Activated T-helper 2 cell treated with anti-CD3 and anti-CD28 coated beads, Interferon-gamma antibody, Interleukin-2, Interleukin-4, amounts not matched to agents 10 μg/mL and 5 μg/mL and 100 μg/mL, durations not matched to agents 14 hours and 24 hours and 36 hours (primary cell): Measurements from ENCODE around the gene NTM. TPM values are rescaled to one million over a fixed set of nuclear protein-coding genes. Genes with fewer than 3 reads are reported as not detected.
"Not testable (repeated sequence)": the region's sequence is repeated elsewhere in the genome, so short reads cannot be mapped to it uniquely, and the experiment has no call there.

Experiments used
- DNase-seq: peaks from one replicate; pipeline ENCODE4 v3.0.0; 2021; ENCODE audit warnings: low spot score
- H3K27ac Mint-ChIP-seq: one replicate; pipeline ENCODE4 v1.8.0; 2021; ENCODE audit warnings: mixed read lengths
- H3K27me3 Mint-ChIP-seq: one replicate; pipeline ENCODE4 v1.8.0; 2021; ENCODE audit warnings: low read depth, mixed read lengths
- H3K36me3 Mint-ChIP-seq: one replicate; pipeline ENCODE4 v1.8.0; 2021; ENCODE audit warnings: low read depth, mixed read lengths
- H3K4me1 Mint-ChIP-seq: one replicate; pipeline ENCODE4 v1.8.0; 2021; ENCODE audit warnings: low read depth, mixed read lengths
- H3K4me3 Mint-ChIP-seq: one replicate; pipeline ENCODE4 v1.8.0; 2021; ENCODE audit warnings: low read depth, mild to moderate bottlenecking, moderate library complexity, mixed read lengths
- H3K9me3 Mint-ChIP-seq: one replicate; pipeline ENCODE4 v1.8.0; 2021; ENCODE audit warnings: mixed read lengths
- intact Hi-C: fragments of 100-400 bp; cut with micrococcal nuclease; formaldehyde crosslinking; loops from one replicate; pipeline ENCODE4 v1.15.1; 2023
- total RNA-seq: library from RNA; stranded (reverse); gene quantifications from 2 replicates; pipeline ENCODE4 v1.2.3, GENCODE V29; 2022

The NTM gene
- total RNA-seq, 1 donor from 2014 or later = not detected

DNA sequence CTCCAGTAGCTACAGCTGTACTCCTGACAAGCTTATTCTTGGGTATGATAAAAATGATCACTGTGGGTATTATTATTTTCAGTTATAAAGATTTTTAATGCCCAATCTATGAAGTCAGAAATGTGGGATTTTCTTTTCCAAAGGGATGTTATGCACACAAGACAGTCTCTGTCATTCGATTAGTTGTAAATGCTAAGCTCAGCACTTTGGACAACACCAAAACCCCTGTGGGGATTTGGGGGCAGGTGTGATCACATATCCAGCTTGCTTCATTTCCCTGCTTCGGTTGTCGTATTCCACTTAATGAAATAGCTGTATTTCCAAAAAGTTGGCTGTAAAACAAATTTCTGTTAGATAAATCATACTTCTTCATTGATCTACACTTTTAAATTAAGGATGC, 931.5 kb downstream of the NTM start:
- Mint-ChIP-seq H3K4me1 (no peaks in the 10 kb centered on the region), H3K4me3 (no peak overlapping the region), H3K27me3 (no peaks in the 10 kb centered on the region), H3K9me3 (no peaks in the 10 kb centered on the region), H3K36me3 (no peaks in the 10 kb centered on the region), H3K27ac (no peak overlapping the region)
- no peak for DNase-seq
- intact Hi-C loops = no loop called here

DNA sequence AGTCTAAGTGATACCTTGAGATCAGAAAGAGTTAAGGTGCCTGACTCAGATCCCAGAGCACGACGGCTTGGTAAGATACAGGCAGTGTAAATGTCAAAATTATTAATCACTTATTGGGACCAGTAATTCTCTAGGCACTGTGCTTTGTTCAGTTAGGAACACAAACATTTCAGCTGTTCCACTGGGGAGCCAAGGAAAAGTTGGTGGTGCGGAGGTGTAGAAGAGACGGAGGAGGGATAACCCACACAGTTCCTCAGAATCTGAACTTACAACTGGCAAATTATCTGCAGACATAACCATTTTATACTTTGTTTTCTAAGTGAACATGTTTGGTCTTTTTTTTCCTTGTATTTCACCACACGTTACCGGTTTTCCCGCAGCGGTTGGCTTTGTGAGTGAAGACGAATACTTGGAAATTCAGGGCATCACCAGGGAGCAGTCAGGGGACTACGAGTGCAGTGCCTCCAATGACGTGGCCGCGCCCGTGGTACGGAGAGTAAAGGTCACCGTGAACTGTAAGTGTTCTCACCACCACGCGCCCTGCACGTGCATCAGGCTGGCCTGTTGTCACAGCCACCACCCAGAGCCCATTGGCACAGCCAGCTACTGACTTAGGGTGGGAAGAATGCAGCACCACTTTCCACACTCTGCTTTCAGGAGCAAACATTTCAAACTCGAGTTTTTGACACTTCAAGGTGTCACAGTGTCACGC, 937.0 kb downstream of the NTM start:
- H3K36me3 Mint-ChIP-seq = no peaks in the 10 kb centered on the region
- no peaks in the 10 kb centered on the region for H3K27me3 Mint-ChIP-seq
- H3K4me1 Mint-ChIP-seq = no peaks in the 10 kb centered on the region
- no peak overlapping the region for H3K27ac Mint-ChIP-seq
- DNase-seq = no peak
- no peak overlapping the region for H3K4me3 Mint-ChIP-seq
- intact Hi-C loops = no loop called here
- no peaks in the 10 kb centered on the region for H3K9me3 Mint-ChIP-seq

DNA sequence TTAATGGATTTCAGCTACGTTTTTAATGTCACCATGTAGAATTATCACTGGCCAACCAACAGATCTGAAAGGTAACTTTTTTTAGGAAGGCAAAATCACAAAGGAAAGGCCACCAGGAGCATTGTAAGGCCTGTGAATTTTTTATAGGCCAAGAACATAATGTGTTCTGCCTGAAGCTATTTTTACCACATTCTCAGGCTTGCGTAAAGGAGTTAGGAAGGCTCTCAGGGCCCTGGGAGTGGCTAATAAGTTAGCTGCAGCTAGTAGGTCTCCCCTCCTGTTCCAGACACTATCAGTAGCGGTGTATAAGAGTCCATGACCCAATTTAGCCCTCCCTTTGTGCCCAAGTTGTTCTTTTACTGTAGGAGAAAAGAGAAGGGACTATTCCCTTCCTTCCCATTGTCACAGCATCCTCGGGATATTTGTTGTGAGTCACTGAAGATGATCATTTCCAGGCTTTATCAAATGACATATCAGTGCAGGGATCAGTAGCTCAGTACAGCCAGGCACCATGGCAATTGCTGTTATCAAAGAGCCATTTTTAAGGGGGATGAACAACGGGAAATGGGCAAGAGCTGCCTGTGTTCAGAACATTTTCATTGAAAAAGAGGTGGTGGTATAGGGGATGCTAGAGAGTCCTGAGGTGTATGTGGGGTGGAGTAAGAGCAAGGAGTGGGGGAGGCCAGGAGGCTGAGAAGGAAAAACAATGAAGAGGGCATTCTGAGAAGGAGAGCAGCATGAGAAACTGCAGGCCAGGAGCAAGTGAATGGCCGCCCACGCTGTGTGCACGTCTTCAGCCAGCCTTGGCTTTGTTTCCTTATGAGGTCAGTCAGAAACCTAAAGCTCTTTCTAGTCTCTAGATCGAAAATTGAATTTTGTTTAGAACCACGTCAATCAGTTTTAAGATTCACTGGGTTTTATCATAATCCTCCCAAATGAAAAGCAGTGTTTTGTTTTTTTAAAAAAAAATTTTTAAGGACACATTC, 940.3 kb downstream of the NTM start:
- Mint-ChIP-seq H3K27me3 (no peaks in the 10 kb centered on the region), H3K4me3 (no peak overlapping the region), H3K36me3 (no peaks in the 10 kb centered on the region), H3K4me1 (no peaks in the 10 kb centered on the region), H3K9me3 (no peaks in the 10 kb centered on the region), H3K27ac (no peak overlapping the region)
- no peak for DNase-seq
- intact Hi-C loops = no loop called here

DNA sequence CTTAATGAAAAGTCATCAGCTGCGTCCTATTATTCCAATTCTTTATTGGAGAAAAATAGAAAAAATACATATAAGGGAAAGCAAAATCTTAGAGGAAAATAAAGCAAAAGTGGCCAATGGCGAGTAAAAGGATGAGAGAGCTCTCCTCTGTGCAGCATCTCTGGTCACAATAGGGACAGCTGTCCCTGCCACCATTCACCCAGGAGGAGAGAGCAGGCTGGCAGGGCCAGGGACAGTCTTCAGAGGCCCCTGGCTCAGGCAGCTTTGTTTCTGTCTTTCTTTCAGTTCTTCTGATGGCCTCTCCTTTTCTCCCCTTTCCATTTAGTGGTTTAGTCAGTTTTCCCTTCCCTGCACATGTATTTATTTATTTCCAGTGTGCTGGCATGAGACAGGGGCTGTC, 941.3 kb downstream of the NTM start:
- Mint-ChIP-seq H3K27me3 (no peaks in the 10 kb centered on the region), H3K9me3 (no peaks in the 10 kb centered on the region), H3K4me3 (no peak overlapping the region), H3K4me1 (no peaks in the 10 kb centered on the region), H3K27ac (no peak overlapping the region), H3K36me3 (no peaks in the 10 kb centered on the region)
- no peak for DNase-seq
- intact Hi-C loops = no loop called here

DNA sequence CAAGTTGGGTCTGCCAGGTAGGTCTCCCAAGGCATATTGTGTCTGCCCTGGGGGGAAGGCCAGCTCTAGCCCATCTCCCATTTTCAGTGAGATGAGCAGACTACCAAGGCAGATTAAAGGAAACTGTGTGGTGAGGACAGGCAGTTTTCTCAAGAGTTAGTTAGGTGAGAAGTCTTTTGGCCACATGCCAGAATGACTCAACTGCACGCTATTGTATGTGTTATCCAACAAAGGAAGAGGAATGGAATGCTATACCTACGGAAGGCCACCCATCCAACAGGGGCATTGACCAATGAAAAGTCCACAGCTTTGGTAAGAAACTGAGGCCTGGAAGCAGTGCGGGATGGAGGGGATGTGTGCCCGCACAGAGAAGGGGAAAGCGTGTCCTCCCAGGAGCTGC, 941.7 kb downstream of the NTM start:
- no peak overlapping the region for H3K4me3 Mint-ChIP-seq
- no peak for DNase-seq
- H3K27me3 Mint-ChIP-seq = no peaks in the 10 kb centered on the region
- no peaks in the 10 kb centered on the region for H3K9me3 Mint-ChIP-seq
- intact Hi-C loops = no loop called here
- H3K27ac Mint-ChIP-seq = no peak overlapping the region
- H3K4me1 Mint-ChIP-seq = no peaks in the 10 kb centered on the region
- H3K36me3 Mint-ChIP-seq = no peaks in the 10 kb centered on the region

DNA sequence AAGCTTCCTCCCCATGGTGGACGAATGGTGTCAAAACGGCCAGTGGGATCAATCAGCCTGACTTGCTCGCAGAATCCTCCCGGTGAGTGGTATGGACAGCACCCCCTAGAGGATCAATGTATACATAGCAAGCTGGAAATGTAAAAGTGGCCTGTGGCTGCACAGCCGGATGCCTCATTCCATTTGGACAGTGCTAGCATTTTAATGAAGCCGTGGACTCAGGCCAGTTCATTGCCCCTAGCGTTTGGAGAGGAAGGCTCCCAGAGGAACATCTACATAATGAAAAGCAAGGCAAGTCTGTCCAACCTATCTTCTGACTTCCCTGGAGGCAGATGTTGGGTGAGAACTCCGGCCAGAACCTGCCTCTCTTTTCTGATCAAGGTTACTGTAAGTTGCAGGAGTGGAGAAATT, 942.3 kb downstream of the NTM start:
- Mint-ChIP-seq H3K4me3 (no peak overlapping the region), H3K9me3 (no peaks in the 10 kb centered on the region), H3K27ac (no peak overlapping the region), H3K27me3 (no peaks in the 10 kb centered on the region), H3K4me1 (no peaks in the 10 kb centered on the region), H3K36me3 (no peaks in the 10 kb centered on the region)
- no peak for DNase-seq
- intact Hi-C loops = no loop called here

DNA sequence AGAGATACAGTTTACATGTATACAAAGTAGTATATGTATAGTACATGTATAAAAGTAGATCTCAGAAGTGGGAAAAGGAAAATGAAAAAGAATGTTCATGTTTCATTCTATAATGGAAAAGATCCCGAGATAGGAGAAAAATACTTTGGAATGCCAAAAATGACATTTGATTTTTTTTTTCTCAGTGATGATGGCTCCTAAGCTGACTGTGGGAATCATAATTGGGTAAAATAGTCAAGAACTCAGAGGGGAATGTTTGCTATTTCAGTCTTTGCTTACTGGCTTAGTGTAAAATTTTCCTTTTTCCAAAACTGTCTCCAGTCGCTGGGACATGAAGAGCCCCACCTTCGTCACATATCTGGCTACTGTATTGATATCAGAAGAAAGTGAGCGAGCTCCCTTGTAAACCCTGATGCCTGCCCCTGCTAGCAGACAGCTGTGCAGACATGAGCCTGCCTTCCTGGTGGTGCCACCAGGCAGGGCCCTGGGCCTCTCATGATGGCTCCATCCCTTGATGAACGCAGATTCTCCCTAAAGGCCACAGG, 944.6 kb downstream of the NTM start:
- intact Hi-C loops = no loop called here
- no peak overlapping the region for H3K4me3 Mint-ChIP-seq
- no peak overlapping the region for H3K27ac Mint-ChIP-seq
- H3K4me1 Mint-ChIP-seq = peaks cover 2% of the 10 kb centered on the region
- peaks cover 11% of the 10 kb centered on the region for H3K9me3 Mint-ChIP-seq
- DNase-seq = no peak
- H3K36me3 Mint-ChIP-seq = no peaks in the 10 kb centered on the region
- H3K27me3 Mint-ChIP-seq = no peaks in the 10 kb centered on the region

DNA sequence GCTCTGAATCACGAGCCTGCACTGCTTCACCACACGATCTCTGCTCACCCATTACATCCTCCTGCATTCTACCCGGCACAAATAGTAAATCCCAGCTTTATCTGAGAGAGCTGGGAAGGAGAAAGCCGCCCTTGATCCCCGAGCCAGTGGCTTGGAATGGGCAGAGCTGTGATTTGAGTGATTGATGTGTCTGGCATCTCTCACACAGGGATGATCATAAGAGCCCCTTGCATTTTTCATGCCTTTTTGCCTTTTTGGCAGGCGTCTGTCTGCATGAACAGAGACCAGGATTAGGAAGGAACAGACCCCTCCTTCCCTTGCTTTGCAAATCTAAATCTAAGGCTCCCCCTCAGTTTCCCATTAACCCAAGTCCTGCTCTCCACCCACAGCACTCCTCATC, 945.3 kb downstream of the NTM start:
- no peaks in the 10 kb centered on the region for H3K36me3 Mint-ChIP-seq
- H3K9me3 Mint-ChIP-seq = peaks cover 11% of the 10 kb centered on the region
- H3K4me1 Mint-ChIP-seq = peaks cover 2% of the 10 kb centered on the region
- no peak overlapping the region for H3K27ac Mint-ChIP-seq
- DNase-seq = no peak
- intact Hi-C loops = no loop called here
- no peak overlapping the region for H3K4me3 Mint-ChIP-seq
- no peaks in the 10 kb centered on the region for H3K27me3 Mint-ChIP-seq

DNA sequence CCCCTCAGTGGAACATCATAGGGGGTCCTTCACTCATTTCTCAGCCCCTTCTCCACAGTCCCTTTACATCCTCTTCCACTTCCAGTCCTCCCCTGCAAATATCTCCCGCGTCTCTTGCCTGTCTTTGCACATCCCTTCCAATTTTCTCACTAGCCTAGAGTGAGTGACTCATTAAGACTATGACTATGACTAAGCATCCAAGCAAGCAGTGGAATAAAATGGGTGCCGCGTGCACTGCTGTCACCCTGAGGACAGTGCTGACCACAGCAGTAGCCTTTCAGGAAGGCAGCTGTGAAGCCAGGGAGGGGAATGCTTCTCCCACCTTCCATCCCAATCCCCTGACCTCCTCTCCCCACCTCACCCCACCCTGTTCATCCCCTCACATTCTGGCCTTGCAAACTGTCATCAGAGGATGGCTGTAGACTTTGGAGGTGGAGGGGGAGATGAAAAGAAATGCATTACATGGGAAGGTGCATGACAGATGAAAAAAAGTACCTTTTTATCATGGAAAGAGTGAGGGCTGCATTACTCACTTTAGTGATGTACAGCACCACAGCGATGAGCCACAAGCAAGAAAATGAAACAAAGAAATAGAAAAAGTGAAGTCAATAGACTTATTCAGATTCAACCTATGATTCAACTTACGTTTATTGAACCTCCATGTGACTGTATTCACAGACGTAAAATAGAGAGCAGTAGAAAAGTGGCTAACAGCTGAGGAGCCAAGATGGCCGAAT, 948.2 kb downstream of the NTM start:
- no peak overlapping the region for H3K4me3 Mint-ChIP-seq
- no peak overlapping the region for H3K27ac Mint-ChIP-seq
- H3K4me1 Mint-ChIP-seq = peaks cover 2% of the 10 kb centered on the region
- intact Hi-C loops = no loop called here
- no peaks in the 10 kb centered on the region for H3K36me3 Mint-ChIP-seq
- H3K27me3 Mint-ChIP-seq = no peaks in the 10 kb centered on the region
- peaks cover 15% of the 10 kb centered on the region for H3K9me3 Mint-ChIP-seq
- DNase-seq = no peak

DNA sequence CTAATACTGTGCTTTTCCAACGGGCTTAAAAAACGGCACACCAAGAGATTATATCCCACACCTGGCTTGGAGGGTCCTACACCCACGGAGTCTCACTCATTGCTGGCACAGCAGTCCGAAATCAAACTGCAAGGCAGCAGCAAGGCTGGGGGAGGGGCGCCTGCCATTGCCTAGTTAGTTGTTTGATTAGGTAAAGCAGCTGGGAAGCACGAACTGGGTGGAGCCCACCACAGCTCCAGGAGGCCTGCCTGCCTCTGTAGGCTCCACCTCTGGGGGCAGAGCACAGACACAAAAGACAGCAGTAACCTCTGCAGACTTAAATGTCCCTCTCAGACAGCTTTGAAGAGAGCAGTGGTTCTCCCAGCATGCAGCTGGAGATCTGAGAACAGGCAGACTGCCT, 949.0 kb downstream of the NTM start:
- intact Hi-C loops, H3K27ac Mint-ChIP-seq, H3K4me1 Mint-ChIP-seq, H3K4me3 Mint-ChIP-seq, H3K36me3 Mint-ChIP-seq, H3K27me3 Mint-ChIP-seq, DNase-seq: not testable (repeated sequence)
- peaks cover 15% of the 10 kb centered on the region for H3K9me3 Mint-ChIP-seq

DNA sequence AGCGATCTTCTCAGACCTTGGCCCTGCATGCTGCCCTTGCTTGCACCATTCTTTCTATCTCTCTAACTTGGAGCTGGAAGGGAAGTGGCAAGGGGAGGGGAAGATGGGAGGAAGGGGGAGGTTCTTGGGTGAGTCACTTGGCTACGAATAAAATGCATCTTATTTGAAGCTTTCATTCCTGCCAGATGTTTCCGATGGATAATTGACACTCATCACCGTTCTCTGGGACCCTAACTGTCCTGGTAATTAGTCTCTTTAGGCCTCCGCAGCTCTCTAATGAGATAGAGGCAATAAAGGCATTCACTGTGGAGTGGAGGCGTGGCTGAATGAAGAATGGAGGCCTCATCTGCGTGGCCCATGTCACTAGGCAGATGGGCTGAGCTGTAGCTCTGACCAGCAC, 960.1 kb downstream of the NTM start:
- H3K9me3 Mint-ChIP-seq = peaks cover 7% of the 10 kb centered on the region
- H3K4me1 Mint-ChIP-seq = peaks cover 6% of the 10 kb centered on the region
- H3K36me3 Mint-ChIP-seq = no peaks in the 10 kb centered on the region
- no peak for DNase-seq
- no peak overlapping the region for H3K4me3 Mint-ChIP-seq
- no peaks in the 10 kb centered on the region for H3K27me3 Mint-ChIP-seq
- intact Hi-C loops = no loop called here
- H3K27ac Mint-ChIP-seq = no peak overlapping the region

DNA sequence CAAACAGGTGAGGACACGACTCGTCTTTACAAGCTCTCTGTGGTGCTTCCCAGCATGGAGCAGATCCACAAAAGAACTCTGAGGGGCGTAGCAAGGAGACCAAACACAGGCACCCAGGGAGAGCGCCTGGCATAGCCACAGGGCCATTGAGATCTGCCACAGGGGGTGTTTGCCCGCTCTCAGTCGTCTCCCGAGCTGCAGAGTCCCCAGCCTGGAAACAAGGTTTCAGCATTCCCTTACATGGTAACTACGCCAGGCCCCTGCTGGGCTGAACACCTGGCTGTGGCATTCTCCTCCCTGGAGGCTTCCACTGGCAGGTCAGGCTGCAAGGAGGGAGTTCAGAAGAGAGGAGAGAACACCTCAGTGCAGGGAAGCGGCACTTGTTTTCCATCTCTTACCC, 962.1 kb downstream of the NTM start:
- H3K9me3 Mint-ChIP-seq = peaks cover 7% of the 10 kb centered on the region
- H3K27ac Mint-ChIP-seq = no peak overlapping the region
- intact Hi-C loops = no loop called here
- H3K27me3 Mint-ChIP-seq = no peaks in the 10 kb centered on the region
- peaks cover 6% of the 10 kb centered on the region for H3K4me1 Mint-ChIP-seq
- no peak for DNase-seq
- no peak overlapping the region for H3K4me3 Mint-ChIP-seq
- no peaks in the 10 kb centered on the region for H3K36me3 Mint-ChIP-seq
